HG03196 (cell line): ENCODE measurements around the gene MED13L.
"Not testable (repeated sequence)": the region's sequence is repeated elsewhere in the genome, so short reads cannot be mapped to it uniquely, and the experiment has no call there.

Experiments
- ATAC-seq: cut with Tn5 transposase; IDR thresholded peaks from one replicate; pipeline ENCODE4 v1.9.1; 2021; ENCODE audit not compliant: unreplicated experiment

Gene MED13L

DNA sequence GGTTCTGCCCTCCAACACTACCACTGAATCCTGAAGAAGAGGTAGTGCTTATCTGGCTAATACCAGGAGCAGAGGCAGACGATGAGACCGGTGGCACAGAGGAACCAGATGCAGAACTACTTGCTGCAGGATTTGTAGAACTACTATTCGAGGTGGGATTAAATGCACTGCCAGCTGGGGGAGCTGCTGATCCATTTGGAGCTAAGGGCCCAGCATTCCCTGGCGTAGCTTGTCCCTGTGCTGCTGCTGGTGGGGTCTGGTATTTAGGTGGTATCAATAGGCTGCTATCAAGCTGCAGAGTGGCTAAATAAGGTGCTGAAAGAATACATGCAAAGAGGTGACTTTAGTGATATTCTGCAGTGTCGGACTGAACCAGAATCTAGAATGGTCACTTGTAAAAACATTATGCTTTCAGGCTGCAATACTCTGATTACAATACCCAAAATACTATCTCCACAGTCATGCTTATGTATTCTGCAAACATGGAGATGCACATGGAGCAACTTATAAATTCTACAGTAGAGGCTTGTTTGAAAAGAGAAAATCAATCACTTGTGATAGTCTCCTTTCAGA lies 294.2 kb downstream of the MED13L start:
- ATAC-seq = no peak

DNA sequence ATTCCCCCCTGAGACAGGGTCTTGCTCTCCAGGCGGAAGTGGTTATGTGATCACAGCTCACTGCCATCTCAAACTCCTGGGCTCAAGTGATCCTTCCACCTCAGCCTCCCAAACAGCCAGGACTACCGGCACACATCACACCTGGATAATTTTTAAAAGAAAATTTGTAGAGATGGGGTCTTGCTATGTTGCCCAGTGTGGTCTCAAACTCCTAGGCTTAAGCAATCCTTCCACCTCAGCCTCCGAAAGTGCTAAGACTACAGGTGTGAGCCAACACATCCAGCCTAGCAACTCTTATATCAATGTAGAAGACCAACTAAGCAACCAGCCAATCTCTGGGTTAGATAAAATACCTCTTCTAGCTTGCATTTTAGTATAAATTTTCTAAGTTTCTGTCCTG lies 297.2 kb downstream of the MED13L start:
- no peak for ATAC-seq

DNA sequence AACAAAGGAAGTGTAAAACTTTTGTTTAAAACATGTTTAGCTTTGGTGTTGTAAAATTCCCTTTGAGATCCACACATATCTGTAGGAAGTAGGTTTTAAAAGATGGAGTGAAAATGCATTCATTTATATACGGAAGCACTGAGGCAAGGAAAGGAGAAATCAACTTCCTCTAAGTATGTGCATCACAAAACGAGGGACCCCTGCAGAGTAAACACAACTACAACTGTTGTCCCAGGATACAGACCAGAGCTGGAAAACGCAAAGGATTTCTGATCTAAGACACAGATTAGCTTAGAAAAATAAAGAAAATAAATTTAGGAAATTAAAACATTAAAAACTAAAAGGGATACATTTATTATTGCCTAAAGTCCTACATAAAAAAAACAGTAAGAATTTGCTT lies 297.6 kb downstream of the MED13L start:
- ATAC-seq = no peak

DNA sequence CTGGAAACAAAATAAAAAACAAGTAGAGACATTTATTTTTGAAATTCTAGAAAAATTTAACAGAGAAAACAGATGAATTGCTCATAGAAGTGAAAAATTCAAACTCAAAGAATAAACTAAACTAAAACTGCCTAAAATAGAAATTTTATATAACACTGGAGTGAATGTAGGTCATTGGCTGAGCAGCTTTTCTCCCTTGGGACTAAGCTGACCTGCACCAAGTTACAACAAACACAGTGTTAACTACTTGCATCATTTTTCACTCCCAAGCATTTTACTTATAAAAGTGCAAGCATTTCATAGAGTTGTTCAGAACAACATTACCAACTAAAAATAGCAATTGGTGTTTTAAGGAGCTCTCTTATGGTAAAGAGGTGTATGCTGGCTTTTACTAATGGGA lies 298.1 kb downstream of the MED13L start:
- no peak for ATAC-seq

DNA sequence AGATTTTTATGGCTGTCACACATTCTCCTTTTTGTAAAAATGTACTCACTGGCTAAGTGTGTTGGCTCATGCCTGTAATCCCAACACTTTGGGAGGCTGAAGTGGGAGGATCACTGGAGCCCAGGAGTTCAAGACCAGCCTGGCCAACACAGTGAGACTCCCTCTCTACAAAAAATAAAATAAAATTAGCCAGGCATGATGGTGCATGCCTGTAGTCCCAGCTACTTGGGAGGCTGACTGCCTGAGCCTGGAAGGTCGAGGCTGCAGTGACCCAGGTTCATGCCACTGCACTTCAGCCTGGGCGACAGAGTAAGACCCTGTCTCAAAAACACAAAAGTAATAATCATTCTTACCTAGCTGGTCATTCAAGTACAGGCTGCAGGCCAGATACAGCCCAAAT lies 300.7 kb downstream of the MED13L start:
- ATAC-seq = not testable (repeated sequence)

DNA sequence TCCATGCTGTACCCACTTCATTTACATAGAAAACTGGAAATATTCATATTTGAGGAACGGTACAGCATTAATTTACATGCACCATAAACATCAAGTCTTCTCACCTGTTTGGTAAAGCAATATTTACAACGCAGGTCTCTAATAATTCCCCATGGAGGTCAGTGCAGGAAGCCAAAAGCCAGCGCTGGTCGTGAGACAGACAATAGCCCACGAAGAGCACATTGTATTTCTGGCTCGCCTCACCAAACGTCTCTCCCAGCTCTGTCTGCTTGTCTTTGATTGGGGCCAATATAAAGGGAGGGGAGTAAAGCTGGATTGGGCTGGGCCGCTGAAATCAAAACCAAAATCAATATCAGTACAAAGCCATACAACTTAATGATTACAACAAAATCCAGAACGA lies 302.1 kb downstream of the MED13L start:
- ATAC-seq = no peak

DNA sequence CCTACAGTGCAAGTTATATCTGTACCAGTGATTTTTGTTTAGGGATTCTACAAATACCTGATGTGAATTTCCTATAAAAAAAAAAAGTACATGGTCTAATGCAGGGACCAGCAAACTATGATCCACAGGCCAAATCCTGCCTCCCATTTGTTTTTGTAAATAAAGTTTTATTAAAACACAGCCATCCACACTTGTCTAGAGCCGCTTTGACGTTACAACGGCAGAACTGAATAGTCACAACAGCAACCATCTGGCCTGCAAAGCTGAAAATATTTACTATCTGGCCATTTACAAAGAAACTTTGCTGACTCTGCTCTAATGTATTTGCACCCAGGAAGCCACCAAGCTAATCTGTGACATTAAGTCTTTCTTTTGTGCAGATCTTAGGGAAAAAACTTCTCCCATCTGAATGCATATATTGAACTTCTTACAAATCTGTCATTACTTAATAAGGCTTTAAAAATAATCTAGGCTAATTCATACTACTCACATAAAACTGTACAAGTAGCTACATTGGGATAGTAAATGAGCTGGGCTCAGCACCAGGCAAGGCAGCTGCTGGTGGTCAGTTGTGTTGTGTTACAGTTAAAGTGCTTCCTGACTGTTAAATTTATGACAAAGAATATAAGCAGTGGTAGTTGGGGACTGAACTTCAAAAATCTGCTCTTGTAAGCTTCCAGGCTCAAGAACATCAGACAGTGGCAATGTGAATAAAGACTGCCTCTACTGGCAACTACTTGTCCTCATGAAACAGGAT lies 303.3 kb downstream of the MED13L start:
- ATAC-seq = no peak

DNA sequence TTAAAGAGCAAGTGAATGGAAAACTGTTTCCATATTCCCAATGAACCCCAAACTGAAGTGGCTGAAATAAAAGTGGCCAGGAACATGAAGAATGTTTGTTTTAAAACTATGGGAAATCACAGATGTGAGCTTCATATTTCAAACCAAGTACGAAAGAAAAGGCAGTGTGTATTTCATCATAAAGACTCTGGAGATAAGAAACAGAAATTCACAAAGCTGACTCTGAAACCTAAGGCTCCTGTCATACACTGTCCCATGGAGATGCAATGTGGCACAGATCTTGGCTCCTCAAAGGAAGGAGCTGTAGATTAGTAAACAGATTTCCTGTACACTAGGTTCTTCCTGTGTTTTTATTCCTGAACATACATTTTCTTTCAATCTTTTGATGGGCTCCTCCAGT lies 304.4 kb downstream of the MED13L start:
- ATAC-seq = no peak

DNA sequence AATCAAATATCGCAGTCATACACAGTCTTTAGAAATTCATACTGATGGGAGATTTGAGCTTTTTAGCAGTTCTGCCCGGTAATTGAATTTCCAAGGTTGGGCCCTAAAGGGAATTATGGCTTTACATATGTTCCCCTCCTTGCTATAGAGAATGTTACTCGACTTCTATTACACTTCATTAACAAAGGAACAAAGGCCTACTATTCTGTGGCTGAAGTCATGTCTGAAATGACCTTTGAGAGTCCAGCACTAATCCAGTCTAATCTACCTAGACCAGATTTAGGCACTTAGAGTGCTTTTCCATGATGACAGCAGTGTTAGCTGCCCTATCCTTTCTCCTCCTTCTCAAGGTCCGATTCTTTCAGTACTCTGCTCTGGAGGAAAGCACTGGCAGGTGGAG lies 305.3 kb downstream of the MED13L start:
- no peak for ATAC-seq

DNA sequence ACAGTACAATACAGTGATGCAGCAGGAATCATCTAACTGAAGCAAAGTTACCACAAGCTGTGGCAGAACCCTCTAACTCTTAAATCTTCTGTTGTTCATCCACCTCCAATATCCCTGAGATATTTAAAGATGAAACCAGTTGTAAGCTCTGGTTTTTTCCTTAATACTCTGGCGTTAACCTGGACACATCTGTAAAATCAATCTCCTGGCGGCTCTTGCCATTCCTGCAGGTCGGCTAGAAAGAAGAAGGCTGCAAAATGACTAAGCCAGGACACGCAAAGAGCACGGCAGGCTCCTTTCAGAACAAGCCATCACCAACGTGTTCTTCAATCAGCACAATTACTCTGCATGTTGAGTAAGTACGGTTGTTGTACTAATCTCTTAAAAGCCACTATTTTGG lies 309.3 kb downstream of the MED13L start:
- ATAC-seq = no peak

DNA sequence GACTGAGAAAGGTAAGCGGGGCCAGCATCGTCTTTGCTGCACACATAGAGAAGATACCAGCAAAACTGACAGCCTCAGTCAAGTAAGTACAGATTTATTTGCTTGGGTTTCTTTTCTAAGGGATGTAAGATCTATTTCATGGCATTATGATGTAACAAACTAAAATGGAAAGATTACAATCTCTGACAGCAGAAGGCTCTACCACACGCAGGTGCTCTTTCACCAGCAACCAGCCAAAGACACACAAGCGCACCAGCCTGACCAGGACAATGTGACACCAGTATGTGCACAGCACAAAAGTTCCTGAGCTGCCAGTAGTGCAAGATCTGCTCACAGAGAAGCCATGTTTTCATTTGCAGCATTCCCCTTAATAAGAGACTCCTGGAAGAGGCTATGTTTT lies 311.1 kb downstream of the MED13L start:
- no peak for ATAC-seq

DNA sequence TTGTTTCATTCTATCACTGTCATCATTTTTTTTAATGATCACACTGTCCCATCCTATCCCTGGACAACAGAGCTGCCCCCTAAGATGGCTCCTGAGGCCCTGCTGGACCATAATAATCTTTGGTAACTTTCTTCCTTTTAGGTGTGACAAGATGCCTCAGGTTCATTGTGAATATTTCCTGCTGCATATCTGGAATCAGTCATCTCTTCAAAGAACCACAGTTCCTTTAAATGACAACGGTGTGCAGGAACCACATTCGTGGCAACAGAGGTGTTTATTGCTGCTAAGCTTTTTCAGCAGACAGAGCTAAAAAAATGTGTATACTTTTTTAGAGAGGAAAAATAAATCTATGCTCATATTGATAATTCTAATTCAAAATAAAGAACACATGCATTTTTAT lies 312.9 kb downstream of the MED13L start:
- ATAC-seq = no peak

DNA sequence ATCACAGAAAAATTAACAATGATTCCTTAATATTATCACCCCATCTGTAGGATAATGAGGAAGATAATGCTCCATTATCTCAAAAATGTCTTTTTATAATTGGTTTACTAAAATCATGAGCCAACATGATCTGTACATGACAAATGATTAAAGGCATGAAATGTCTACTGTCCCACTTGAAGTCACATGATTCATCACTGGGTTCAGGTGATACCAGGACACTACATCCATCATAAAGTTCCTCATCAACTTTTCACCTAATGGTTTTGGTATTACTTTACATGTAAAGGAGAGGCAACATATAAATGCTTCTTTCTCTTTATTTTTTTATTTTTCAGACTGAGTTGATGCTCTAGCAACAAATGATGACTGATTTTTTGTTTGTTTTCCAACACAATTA lies 313.3 kb downstream of the MED13L start:
- ATAC-seq = no peak

DNA sequence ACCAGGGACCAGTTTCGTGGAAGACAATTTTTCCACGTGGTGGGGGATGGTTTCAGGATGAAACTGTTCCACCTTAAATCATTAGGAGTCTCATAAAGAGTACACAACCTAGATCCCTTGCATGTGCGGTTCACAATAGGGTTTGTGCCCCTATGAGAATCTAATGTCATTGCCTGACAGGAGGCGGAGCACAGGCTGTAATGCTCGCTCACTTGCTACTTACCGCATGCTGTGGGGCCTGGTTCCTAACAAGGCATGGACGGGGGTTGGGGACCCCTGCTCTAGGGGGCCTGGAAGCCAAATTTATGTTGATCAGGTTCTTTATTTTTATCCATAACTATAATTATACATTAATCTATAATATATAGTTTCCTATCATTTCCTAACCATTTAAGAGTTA lies 315.3 kb downstream of the MED13L start:
- ATAC-seq = no peak

DNA sequence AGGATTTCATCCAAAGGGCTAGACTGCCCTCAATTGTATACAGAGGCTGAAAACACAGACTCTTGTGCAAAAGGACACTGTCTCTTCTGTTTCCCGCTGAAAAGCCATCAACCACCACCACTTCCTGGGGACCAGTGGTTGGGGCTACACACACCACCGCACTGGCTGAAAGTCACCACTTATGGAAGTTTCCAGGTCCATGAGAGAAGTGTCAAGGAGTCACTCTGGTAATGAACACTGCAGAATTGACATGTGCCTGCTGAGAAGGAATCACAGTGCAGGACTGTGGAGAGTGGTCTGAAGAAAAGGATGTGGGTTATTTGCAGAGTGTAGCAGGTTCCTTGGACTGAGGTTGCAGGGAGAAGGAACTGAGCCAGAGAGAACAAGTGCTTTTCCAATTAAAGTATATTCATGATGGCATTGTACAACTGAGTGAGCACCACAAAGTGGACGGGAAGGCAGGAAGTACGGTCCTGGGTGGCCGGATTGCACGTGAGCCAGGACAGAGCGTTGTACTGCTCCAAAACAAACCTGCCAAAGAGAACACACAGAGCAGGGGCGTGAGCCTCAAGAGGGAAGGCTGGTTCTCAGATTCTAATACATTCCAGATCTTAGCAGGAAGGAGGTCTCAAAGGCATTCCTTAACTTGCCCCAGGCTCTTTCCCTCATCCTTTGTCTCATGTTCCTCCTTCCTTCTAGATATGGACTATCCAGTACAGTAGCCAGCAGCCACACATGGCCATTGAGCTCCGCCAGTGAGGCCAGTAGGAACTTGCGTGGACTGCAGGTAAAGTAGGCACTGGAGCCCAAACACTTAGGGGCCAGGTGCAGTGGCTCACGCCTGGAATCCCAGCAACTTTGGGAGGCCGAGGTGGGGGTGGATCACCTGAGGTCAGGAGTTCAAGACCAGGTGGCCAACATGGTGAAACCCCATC lies 316.4 kb downstream of the MED13L start:
- no peak for ATAC-seq

DNA sequence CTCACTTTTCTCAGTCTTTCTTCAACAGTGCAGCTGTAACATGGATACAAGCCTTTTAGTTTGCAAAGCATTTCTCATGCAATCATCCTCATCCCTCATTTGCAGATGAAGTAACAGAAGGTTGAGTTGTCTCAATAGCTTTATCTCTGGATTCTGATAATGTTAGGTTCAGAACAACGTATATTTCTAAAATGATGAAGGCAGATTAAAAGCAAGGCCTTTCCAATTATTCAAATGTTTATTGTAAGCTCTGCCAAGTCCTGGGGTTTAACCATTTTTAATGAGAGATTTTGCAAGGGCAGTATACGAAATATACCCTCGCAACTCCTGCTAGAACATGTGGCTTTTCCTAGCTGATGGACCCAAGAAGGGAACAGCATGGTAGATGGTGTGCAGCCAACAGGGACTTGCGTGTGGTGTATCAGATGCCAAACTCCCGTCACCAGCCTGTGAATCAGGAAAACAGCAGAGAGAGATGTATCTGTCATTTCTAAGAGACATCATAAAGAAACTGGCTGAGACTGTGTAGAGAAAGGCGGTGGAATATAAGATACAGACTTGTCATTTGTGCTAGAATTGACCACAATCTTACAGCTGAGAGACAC lies 319.7 kb downstream of the MED13L start:
- ATAC-seq = no peak

DNA sequence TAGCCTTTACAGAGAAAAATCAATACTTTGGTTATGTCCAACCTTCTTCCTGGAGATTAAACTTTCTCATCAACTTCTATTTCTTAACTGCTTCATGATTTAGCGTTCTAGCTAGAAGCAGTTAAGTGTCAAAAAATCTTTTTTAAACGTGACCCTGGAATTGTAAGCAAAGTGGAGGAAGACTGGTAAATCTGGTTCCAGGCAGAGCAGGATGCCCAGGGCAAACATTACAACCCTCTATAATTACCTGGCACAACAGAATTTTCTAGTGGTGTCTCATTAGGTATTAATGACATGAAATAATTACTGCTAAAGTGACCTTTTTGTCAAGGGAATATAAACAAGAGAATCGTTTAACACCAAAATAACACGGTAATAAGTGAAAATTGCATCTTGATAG lies 320.8 kb downstream of the MED13L start:
- no peak for ATAC-seq

DNA sequence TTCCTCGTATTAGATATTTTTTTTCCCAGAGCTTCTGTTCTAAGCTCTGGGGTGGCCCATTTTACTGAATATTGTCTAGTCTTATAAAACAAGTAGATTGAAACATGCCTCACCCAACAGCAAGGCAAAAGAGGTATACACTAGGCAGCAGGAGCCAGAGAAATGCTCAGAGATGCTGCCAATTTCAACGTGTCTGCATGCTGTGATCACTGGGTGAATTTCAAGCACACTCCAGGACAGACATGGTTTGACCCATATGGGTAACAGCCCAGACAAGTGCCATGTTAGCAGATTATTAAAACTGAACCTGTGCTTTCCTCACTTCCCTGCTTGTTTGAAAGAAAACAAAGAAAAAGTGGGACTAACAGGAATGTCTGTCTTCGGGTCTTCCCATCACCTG lies 321.3 kb downstream of the MED13L start:
- no peak for ATAC-seq

DNA sequence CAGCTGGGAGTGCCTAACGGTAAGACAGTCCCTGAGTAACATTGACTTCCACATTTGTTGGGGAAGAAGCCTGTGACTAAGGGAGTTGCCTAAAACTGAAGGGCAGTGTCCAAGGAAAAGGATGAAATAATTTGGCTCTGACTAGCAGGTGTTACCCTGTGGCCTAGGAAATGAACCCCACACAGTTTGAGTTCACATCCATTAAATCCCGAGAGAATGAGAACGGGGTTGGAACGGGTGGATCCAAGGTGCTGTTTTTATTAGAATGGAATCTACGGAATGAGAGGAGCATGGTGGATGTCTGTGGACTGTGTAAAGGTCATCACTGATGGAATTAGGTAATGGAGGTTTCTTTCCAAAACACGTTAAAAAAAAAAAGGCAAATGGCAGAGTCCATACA lies 324.0 kb downstream of the MED13L start:
- ATAC-seq = no peak

DNA sequence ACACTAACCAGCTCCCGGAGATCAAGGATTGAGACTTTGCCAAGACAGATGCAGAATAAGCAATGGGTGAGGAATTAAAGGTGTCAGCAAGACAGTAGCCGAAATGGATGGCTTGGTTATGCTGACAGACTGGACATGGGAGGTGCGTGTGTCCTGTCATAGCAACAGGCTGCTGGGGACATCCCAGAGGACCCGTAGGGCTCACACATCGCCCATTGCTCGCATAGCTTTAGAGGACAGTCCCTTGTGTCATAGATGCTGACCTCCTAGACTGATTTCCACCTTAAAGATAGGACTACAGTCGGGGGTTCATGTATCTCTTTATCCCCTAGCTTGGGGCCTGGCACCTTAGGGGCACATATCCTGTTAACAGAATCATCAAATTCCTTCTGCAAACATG lies 324.5 kb downstream of the MED13L start:
- ATAC-seq = no peak

DNA sequence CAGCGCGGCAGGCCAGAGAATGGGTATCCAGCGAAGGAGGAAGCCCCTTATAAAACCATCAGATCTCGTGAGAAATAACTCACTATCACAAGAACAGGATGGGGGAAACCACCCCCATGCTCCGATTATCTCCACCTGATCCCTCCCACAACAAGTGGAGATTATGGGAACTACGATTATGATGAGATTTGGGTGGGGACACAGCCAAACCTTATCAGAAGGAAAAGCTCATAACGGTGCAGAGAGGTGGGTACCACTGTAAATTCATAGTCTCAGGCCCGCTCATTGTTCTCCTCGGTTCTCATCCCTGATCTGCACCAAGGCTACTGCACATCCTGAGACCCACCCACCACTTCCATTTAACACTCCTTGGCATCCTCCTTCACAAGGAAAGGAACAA lies 326.5 kb downstream of the MED13L start:
- ATAC-seq = no peak

DNA sequence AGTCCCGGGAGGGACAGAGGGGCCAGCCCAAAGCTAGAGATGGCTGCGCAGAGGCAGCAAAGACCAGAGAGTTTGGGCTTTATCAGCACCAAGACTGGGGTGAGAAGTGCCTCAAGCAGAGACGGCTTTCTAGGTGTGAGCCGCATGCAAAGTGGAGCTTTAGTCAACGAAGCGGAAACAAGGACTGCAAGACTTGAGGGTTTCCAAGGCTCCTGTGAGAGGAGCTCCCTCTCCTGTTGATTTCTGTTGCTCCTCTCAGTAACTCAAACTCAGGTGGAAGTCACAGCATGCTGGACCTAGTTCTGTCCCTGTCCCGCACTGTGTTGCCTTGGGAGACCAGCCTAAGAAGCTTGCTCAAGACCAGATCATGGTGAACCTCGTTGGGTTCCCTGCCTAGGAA lies 327.8 kb downstream of the MED13L start:
- ATAC-seq = no peak
